SK-N-MC (cell line): ENCODE measurements around the gene GRID2.

ENCODE experiments used
- DNase-seq: peaks from one replicate; pipeline ENCODE4 v3.0.0-alpha.2; 2011; ENCODE audit warnings: low read depth, low spot score
- H3K27ac ChIP-seq: fragments of 200-600 bp; sonication (generic); 2 replicates; pipeline ENCODE4 v1.5.1; 2016; ENCODE audit warnings: mixed run types
- H3K36me3 ChIP-seq: fragments of 200-600 bp; sonication (generic); 2 replicates; pipeline ENCODE4 v1.6.1; 2017; ENCODE audit warnings: antibody characterized with exemption, low read length, mixed read lengths; ENCODE audit not compliant: insufficient read depth
- H3K4me3 ChIP-seq: fragments of 200-600 bp; sonication (generic); 2 replicates; pipeline ENCODE4 v1.5.1; 2016
- H3K9ac ChIP-seq: fragments of 200-600 bp; sonication (generic); 2 replicates; pipeline ENCODE4 v1.8.0; 2017; ENCODE audit warnings: mixed run types, mixed read lengths; ENCODE audit not compliant: insufficient read length
- H3K9me3 ChIP-seq: fragments of 200-600 bp; sonication (generic); 2 replicates; pipeline ENCODE4 v1.6.1; 2017; ENCODE audit warnings: low read depth, mild to moderate bottlenecking, antibody characterized with exemption, low read length, moderate library complexity, mixed read lengths
- EZH2 ChIP-seq: fragments of 200-600 bp; sonication (generic); IDR thresholded peaks from one replicate; pipeline ENCODE4 v1.6.1; 2017; ENCODE audit warnings: antibody characterized with exemption
- FOXP2 ChIP-seq: optimal IDR thresholded peaks from 2 replicates; pipeline ENCODE3; 2011; ENCODE audit warnings: mild to moderate bottlenecking, moderate library complexity; ENCODE audit not compliant: insufficient read depth; ENCODE audit errors: extremely low read length, control extremely low read depth
- POLR2AphosphoS5 ChIP-seq: IDR thresholded peaks from 2 replicates; pipeline ENCODE4 v1.6.1; 2012; ENCODE audit warnings: mild to moderate bottlenecking, low read depth, low read length, borderline replicate concordance

GRID2 gene

GRCh38 chr4:93743022-93743421 lies 1439.3 kb downstream of the GRID2 start:
- Histone ChIP-seq H3K4me3 (no peak overlapping the region), H3K9ac (no peak overlapping the region), H3K27ac (no peak overlapping the region), H3K9me3 (no peaks in the 10 kb centered on the region), H3K36me3 (no peaks in the 10 kb centered on the region)
- no peak for TF ChIP-seq EZH2
- no peak for TF ChIP-seq POLR2AphosphoS5
- no peak for TF ChIP-seq FOXP2
- no peak for DNase-seq

- TF ChIP-seq EZH2 = no peak
- TF ChIP-seq POLR2AphosphoS5 = no peak
- TF ChIP-seq FOXP2 = no peak
- Histone ChIP-seq H3K4me3 (no peak overlapping the region), H3K36me3 (no peaks in the 10 kb centered on the region), H3K9me3 (no peaks in the 10 kb centered on the region), H3K27ac (no peak overlapping the region), H3K9ac (no peak overlapping the region)
- no peak for DNase-seq
Observed at GRCh38 chr4:93743635-93744034, 1439.9 kb downstream of the GRID2 start.

DNA sequence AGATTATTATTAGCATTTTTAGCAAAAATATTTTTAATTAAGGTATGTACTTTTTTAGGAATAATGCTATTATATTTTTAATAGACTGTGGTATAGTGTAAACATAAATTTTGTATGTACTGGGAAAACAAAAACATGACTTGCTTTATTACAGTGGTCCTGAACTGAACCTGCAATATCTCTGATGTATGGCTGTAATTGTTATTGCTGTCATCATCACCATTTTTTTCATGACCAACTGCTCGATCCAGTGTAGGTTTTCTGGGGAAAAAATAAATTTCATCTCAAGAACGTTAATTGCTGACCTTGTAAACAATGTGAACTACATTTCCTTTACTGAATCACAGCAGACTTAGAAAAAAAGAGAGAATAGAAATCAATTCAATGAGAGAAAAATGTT lies 1441.2 kb downstream of the GRID2 start:
- no peak for DNase-seq
- Histone ChIP-seq H3K4me3 (no peak overlapping the region), H3K27ac (no peak overlapping the region), H3K36me3 (no peaks in the 10 kb centered on the region), H3K9ac (no peak overlapping the region), H3K9me3 (no peaks in the 10 kb centered on the region)
- TF ChIP-seq FOXP2 (no peak), POLR2AphosphoS5 (no peak), EZH2 (no peak)

DNA sequence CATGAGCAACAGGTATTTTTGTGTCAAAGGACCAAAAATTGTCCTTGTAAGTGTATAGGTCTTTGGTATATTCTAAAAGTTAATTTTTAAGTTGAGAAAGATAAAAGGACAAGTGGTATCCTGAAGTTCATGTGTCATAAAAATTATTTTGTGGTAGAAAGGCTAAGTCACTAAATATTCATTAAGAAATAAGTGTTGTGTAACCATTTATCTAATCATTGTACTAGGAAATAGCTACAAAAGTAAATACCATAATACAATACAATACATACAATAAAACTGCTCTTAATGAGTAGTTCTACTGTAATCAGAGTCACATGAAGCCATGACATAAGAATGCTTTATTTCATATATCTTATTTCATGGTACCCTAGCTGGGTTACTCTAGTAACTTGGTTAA lies 1442.3 kb downstream of the GRID2 start:
- H3K9ac ChIP-seq = no peak overlapping the region
- H3K27ac ChIP-seq = no peak overlapping the region
- H3K36me3 ChIP-seq = no peaks in the 10 kb centered on the region
- DNase-seq = no peak
- H3K4me3 ChIP-seq = no peak overlapping the region
- no peaks in the 10 kb centered on the region for H3K9me3 ChIP-seq
- TF ChIP-seq FOXP2 (no peak), EZH2 (no peak), POLR2AphosphoS5 (no peak)

DNA sequence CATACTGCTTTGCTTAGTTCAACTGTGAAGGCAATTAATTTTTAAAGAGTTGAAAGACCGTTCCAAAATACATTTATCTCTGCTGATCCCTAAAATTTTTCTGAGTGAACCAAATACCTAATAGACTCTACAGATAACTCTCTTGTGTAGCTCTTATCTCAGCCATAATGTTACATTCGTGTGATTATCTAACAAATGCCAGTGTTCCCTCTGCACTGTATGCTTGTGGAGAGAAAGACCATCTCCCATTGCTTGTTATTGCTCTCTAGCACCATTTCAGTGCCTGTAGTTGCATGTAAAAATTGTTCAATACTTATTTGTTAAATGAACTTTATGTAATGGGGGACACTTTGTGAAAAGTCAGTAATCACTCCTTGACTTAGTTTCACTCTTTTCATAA lies 1443.5 kb downstream of the GRID2 start:
- no peak for TF ChIP-seq POLR2AphosphoS5
- no peak for TF ChIP-seq FOXP2
- no peak for TF ChIP-seq EZH2
- DNase-seq = peak; percentile 42
- Histone ChIP-seq H3K36me3 (no peaks in the 10 kb centered on the region), H3K9ac (no peak overlapping the region), H3K27ac (peak overlapping the region; percentile 73), H3K4me3 (peak overlapping the region; percentile 53), H3K9me3 (no peaks in the 10 kb centered on the region)

DNA sequence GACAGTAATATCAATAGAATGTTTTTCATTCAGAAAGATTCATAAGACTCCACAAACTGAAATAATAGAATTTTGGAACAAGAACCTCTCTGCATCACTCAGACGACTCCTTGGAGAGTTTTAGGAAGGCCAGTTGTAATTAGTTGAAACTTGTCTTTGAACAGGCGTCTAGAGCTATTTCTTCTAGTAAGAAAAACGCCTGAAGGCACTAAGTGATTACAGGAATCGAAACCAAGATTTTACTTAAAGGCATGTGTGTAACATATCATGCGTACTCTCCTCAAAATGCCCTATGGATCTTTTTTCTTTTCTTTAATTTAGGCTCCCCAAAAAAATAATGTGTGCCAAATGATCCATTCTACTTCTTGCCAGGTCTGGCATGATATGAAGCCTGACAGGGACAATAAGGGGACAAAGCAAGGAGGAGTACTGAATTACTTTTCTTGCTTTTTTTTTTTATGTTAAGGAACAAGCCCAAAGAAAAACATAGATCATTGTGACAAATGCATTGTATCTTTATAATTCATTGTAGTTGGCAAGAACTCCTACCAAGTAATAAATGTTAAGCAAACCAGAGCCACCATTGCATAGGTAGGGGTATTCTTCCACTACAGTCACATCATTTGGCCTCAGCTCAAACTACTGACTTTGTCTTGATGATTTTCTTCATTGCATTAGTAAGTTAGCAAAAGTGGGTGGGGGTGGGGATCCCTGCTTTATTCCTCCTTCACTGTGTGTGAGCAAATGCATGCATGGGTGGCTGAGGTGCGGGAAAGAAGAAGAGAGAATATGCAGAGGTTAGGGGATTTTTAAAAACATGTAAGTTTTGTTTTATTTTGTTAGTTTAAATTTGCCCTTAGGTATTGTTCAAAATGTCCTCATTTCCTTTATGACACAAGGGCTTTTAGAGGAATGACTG lies 1444.9 kb downstream of the GRID2 start:
- H3K9me3 ChIP-seq = no peaks in the 10 kb centered on the region
- H3K36me3 ChIP-seq = no peaks in the 10 kb centered on the region
- TF ChIP-seq POLR2AphosphoS5 (no peak), EZH2 (no peak), FOXP2 (no peak)
- peak overlapping the region; percentile 8; the same call in 1 of the 2 replicates for H3K27ac ChIP-seq
- H3K4me3 ChIP-seq = peak overlapping the region; percentile 62
- no peak overlapping the region for H3K9ac ChIP-seq
- DNase-seq = peak; percentile 60

GRCh38 chr4:93749292-93749761 lies 1445.6 kb downstream of the GRID2 start:
- no peak overlapping the region for H3K4me3 ChIP-seq
- H3K27ac ChIP-seq = no peak overlapping the region
- no peaks in the 10 kb centered on the region for H3K36me3 ChIP-seq
- H3K9me3 ChIP-seq = no peaks in the 10 kb centered on the region
- no peak for DNase-seq
- no peak overlapping the region for H3K9ac ChIP-seq
- TF ChIP-seq POLR2AphosphoS5 (no peak), EZH2 (no peak), FOXP2 (no peak)

- no peak overlapping the region for H3K4me3 ChIP-seq
- no peaks in the 10 kb centered on the region for H3K9me3 ChIP-seq
- TF ChIP-seq FOXP2 (no peak), EZH2 (no peak), POLR2AphosphoS5 (no peak)
- H3K27ac ChIP-seq = no peak overlapping the region
- no peak overlapping the region for H3K9ac ChIP-seq
- H3K36me3 ChIP-seq = no peaks in the 10 kb centered on the region
- no peak for DNase-seq
Observed at GRCh38 chr4:93751411-93751810, 1447.6 kb downstream of the GRID2 start.

DNA sequence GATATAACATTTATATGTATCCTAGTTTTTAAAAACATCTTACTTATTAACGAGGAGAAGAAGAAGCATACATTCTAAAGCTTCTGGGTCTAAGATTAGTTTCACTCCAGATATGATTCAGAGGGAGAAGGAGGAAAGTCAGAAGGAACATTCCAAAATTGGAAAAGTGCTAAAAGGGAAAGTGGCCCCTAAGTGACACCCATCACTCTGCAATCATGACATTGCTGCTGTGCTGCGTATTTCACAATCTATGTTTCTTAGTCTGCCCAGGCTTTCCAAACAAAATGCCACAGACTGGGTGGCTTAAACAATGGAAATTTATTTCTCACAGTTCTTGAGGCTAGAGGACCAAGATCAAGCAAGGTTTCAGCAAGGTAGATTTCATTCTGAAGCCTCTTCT lies 1452.3 kb downstream of the GRID2 start:
- H3K9me3 ChIP-seq = no peaks in the 10 kb centered on the region
- H3K36me3 ChIP-seq = no peaks in the 10 kb centered on the region
- no peak overlapping the region for H3K4me3 ChIP-seq
- no peak overlapping the region for H3K27ac ChIP-seq
- no peak for TF ChIP-seq POLR2AphosphoS5
- TF ChIP-seq FOXP2 = no peak
- no peak for TF ChIP-seq EZH2
- DNase-seq = no peak
- H3K9ac ChIP-seq = no peak overlapping the region
